NT2/D1 (cell line): ENCODE data around the gene MPPED1.

Experiments used
- DNase-seq: peaks from one replicate; pipeline ENCODE4 v3.0.0-alpha.2; 2011; ENCODE audit warnings: low read depth, low spot score
- H3K27me3 ChIP-seq: 2 replicates; pipeline ENCODE4 v1.6.0; 2011; ENCODE audit warnings: mild to moderate bottlenecking; ENCODE audit not compliant: insufficient read length, insufficient read depth
- H3K36me3 ChIP-seq: 2 replicates; pipeline ENCODE4 v1.6.1; 2011; ENCODE audit warnings: mild to moderate bottlenecking, low read length, mixed read lengths; ENCODE audit not compliant: insufficient read depth, insufficient read length
- H3K4me1 ChIP-seq: 2 replicates; pipeline ENCODE4 v1.5.1; 2011; ENCODE audit not compliant: insufficient read depth, insufficient read length
- H3K4me3 ChIP-seq: 2 replicates; pipeline ENCODE4 v1.5.1; 2011; ENCODE audit warnings: low read depth; ENCODE audit not compliant: insufficient read length
- H3K9ac ChIP-seq: 2 replicates; pipeline ENCODE4 v1.6.0; 2011; ENCODE audit warnings: low read depth; ENCODE audit not compliant: insufficient read length
- H3K9me3 ChIP-seq: 2 replicates; pipeline ENCODE4 v1.5.1; 2011; ENCODE audit warnings: mild to moderate bottlenecking, low read length; ENCODE audit not compliant: insufficient read depth
- SUZ12 ChIP-seq: IDR thresholded peaks from 2 replicates; pipeline ENCODE4 v1.6.1; 2011; ENCODE audit not compliant: insufficient read length, insufficient read depth; ENCODE audit errors: extremely low read depth
- YY1 ChIP-seq: IDR thresholded peaks from 2 replicates; pipeline ENCODE4 v1.6.1; 2011; ENCODE audit not compliant: insufficient read length, insufficient read depth
- ZNF274 ChIP-seq: IDR thresholded peaks from 2 replicates; pipeline ENCODE4 v1.6.1; 2011; ENCODE audit warnings: mild to moderate bottlenecking, low read depth, low read length

MPPED1 gene

DNA sequence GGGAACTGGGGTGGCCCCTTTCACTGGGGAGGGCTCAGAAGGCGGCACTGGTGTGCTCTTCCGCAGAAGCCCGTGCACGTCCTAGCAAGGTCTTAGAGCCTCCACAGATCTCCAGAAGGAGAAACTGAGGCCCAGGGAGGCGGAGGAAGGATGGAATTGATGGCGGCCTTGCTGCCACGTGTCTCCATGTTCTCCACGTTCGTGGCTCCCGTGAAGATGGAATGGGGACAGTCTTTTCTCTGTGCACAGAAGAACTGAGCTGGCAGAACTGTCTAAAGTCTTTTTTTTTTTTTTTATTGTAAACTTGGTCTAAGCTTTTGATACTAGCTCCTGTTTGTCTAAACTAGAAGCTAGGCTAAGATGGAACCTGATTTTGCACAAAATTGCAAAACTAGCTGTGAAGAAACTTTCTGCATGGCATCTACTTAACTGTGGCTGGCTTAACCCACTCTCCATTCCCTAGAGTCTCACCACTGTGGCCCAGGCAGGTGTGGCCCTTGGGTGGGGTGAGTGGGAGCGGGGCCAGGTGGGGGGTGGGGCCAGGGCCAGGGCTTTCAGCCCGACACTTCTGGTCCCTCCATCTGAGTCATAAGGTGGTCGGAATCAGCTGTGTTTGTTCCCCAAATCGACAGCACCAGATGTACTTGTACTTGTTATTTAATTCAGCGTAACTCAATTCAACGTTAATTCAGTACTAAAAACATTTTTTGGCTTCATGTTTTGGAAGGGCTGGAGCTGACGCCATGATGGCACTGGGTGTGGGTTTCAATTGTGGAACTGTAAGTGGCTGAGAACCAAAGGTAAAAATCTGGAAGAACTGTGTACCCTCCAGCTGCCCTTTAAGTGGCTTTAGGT lies 120.7 kb downstream of the MPPED1 start:
- Histone ChIP-seq H3K9me3 (peaks cover 18% of the 10 kb centered on the region; the same call in 1 of the 2 replicates), H3K36me3 (no peaks in the 10 kb centered on the region), H3K27me3 (no peaks in the 10 kb centered on the region), H3K4me3 (no peak overlapping the region), H3K9ac (no peak overlapping the region), H3K4me1 (no peaks in the 10 kb centered on the region)
- TF ChIP-seq SUZ12 (no peak), ZNF274 (no peak), YY1 (no peak)
- DNase-seq, result no peak

- Histone ChIP-seq H3K9me3 (peaks cover 18% of the 10 kb centered on the region; the same call in 1 of the 2 replicates), H3K4me3 (no peak overlapping the region), H3K4me1 (no peaks in the 10 kb centered on the region), H3K27me3 (no peaks in the 10 kb centered on the region), H3K36me3 (no peaks in the 10 kb centered on the region), H3K9ac (no peak overlapping the region)
- no peak for DNase-seq
- TF ChIP-seq SUZ12, result no peak
- no peak for TF ChIP-seq YY1
- no peak for TF ChIP-seq ZNF274
Measured at GRCh38 chr22:43533156-43533530, 121.3 kb downstream of the MPPED1 start.

GRCh38 chr22:43533656-43534428 lies 122.0 kb downstream of the MPPED1 start:
- no peak overlapping the region for H3K4me3 ChIP-seq
- H3K27me3 ChIP-seq, result no peaks in the 10 kb centered on the region
- H3K9ac ChIP-seq, result no peak overlapping the region
- H3K4me1 ChIP-seq, result no peaks in the 10 kb centered on the region
- DNase-seq, result no peak
- TF ChIP-seq YY1 (no peak), ZNF274 (no peak), SUZ12 (no peak)
- peaks cover 18% of the 10 kb centered on the region; the same call in 1 of the 2 replicates for H3K9me3 ChIP-seq
- H3K36me3 ChIP-seq, result no peaks in the 10 kb centered on the region

GRCh38 chr22:43534916-43535315 lies 123.1 kb downstream of the MPPED1 start:
- Histone ChIP-seq H3K27me3 (no peaks in the 10 kb centered on the region), H3K36me3 (no peaks in the 10 kb centered on the region), H3K4me1 (no peaks in the 10 kb centered on the region), H3K9me3 (peaks cover 18% of the 10 kb centered on the region; the same call in 1 of the 2 replicates), H3K4me3 (no peak overlapping the region), H3K9ac (no peak overlapping the region)
- TF ChIP-seq YY1, result no peak
- TF ChIP-seq ZNF274, result no peak
- TF ChIP-seq SUZ12, result no peak
- no peak for DNase-seq

GRCh38 chr22:43535336-43535735 lies 123.5 kb downstream of the MPPED1 start:
- H3K4me1 ChIP-seq, result no peaks in the 10 kb centered on the region
- no peak overlapping the region for H3K9ac ChIP-seq
- peaks cover 18% of the 10 kb centered on the region; the same call in 1 of the 2 replicates for H3K9me3 ChIP-seq
- no peak for DNase-seq
- no peaks in the 10 kb centered on the region for H3K27me3 ChIP-seq
- no peaks in the 10 kb centered on the region for H3K36me3 ChIP-seq
- no peak overlapping the region for H3K4me3 ChIP-seq
- TF ChIP-seq ZNF274 (no peak), YY1 (no peak)

DNA sequence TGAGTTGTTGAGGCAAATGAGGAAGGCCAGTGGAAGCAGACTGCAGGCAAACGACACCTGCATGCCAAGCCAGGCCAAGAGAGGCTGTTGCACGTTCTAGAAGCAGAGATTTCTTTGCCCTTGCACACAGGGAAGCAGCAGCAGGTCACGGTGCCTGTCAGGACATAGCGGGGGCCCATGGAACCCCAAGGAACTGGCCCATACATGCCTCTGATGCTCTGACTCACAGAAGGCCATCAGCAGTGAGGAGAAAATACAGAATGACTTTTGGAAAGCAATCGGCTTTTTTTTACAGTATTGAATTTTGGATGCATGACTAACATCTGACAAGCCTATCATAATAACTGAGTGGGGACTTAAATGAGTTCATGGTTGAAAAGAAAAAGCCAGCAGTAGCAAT lies 123.9 kb downstream of the MPPED1 start:
- no peak for DNase-seq
- Histone ChIP-seq H3K4me3 (no peak overlapping the region), H3K9ac (no peak overlapping the region), H3K36me3 (no peaks in the 10 kb centered on the region), H3K9me3 (peaks cover 18% of the 10 kb centered on the region; the same call in 1 of the 2 replicates), H3K4me1 (no peaks in the 10 kb centered on the region), H3K27me3 (no peaks in the 10 kb centered on the region)
- TF ChIP-seq SUZ12, result no peak
- no peak for TF ChIP-seq ZNF274
- no peak for TF ChIP-seq YY1

GRCh38 chr22:43537019-43537585 lies 125.3 kb downstream of the MPPED1 start:
- peaks cover 18% of the 10 kb centered on the region; the same call in 1 of the 2 replicates for H3K9me3 ChIP-seq
- no peaks in the 10 kb centered on the region for H3K27me3 ChIP-seq
- H3K9ac ChIP-seq, result no peak overlapping the region
- no peaks in the 10 kb centered on the region for H3K36me3 ChIP-seq
- no peaks in the 10 kb centered on the region for H3K4me1 ChIP-seq
- no peak overlapping the region for H3K4me3 ChIP-seq
- peak; percentile 22 for DNase-seq
- TF ChIP-seq YY1, result no peak
- no peak for TF ChIP-seq SUZ12
- no peak for TF ChIP-seq ZNF274
